ENCODE measurements around the gene PWWP2B. TPM values are rescaled to one million over a fixed set of nuclear protein-coding genes. Genes with fewer than 3 reads are reported as not detected.
A peak's percentile ranks its signal among the peaks of the same experiment; 100 is the strongest.

The PWWP2B gene
- polyA plus RNA-seq, 1 experiment = 2.7 TPM

DNA sequence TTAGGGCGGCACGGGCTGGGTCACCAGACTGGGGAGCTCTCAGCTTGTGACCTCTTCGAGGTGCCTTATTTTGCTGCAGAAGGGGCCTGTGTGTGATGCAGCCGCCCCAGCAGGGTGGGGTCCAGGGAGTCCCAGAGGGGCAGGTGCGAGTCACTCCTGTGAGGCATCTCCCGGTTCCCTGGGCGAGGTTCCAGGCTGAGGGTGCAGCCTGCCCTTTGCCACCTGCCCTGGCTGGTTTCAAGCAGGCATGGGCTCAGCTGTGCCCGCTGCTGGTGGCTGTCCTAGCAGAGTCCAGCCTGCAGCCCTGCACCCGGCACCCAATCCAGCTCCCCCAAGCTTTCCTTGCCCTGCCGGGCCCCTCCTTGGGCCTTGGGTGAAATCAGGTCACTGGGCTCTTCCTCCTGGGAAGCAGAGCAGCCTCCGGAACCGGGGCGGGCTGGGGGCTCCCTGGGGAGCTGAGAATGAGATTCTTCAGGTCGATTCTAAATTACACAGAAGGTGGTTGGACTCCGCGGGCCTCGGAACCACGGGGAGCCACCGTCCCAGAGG lies 64.8 kb downstream of the PWWP2B start:
- Histone ChIP-seq H3K27me3 (ENCODE audit: control insufficient read depth, insufficient read depth, low read length) (no peaks in the 10 kb centered on the region), H3K36me3 (ENCODE audit: control insufficient read depth, insufficient read depth, low read length) (no peaks in the 10 kb centered on the region), H3K4me3 (ENCODE audit: low read depth, low read length) (no peak overlapping the region)
- TF ChIP-seq, protein P1, sequence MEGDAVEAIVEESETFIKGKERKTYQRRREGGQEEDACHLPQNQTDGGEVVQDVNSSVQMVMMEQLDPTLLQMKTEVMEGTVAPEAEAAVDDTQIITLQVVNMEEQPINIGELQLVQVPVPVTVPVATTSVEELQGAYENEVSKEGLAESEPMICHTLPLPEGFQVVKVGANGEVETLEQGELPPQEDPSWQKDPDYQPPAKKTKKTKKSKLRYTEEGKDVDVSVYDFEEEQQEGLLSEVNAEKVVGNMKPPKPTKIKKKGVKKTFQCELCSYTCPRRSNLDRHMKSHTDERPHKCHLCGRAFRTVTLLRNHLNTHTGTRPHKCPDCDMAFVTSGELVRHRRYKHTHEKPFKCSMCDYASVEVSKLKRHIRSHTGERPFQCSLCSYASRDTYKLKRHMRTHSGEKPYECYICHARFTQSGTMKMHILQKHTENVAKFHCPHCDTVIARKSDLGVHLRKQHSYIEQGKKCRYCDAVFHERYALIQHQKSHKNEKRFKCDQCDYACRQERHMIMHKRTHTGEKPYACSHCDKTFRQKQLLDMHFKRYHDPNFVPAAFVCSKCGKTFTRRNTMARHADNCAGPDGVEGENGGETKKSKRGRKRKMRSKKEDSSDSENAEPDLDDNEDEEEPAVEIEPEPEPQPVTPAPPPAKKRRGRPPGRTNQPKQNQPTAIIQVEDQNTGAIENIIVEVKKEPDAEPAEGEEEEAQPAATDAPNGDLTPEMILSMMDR (IDR thresholded peaks at IDR 0.05; ENCODE audit: insufficient read depth, low read depth, low read length) = no peak
- DNase-seq (ENCODE audit: low read depth) = no peak
- CTCF ChIA-PET = interaction anchor here (0.7 to 1.9 kb wide), 3 partner anchors 18 to 172 kb away, joined by 3 to 5 read pairs (median 4); no protein-coding TSS in a partner anchor
- POLR2A ChIA-PET = no interaction called here

DNA sequence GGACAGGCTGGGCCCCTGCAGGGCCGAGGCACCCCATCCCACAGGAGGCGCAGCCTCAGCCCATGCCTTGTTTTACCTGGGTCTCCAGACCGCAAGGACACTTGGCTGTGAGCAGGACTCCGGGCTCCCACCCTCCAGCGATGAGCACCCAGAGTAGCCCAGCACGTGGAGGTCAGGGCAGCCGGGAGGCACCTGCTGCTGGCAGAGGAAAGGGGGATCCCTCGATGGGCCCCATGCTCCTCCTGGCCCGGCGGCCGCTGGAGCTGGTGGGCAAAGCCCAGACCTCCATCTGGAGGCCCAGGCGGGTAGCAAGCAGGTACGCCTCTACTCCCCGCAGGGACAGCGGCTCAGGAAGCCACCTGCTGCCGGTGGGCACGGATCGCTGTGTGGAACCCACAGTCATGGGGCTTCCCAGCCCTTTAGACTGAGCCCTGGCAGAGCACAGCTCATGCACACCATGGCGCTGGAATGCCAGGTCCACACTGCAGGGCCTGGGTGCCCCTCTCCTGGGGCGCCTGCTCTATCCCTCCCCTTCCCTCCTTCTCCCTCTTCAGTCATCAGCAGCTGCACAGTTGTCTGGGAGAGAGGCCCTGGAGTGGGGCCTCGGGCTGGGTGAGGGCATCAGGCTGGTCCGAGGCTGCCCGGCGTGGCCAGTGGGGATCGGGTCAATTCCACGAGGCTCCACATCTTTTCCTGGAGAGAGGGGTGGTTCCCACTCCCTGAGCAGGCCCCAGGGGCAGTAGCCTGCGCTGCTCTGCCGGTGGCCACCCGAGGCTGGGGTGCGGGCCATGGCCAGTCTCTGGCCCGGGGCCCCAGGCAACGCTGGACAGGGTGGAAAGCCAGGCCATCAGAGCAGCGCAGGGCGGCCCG lies 65.7 kb downstream of the PWWP2B start:
- H3K36me3 ChIP-seq (ENCODE audit: control insufficient read depth, insufficient read depth, low read length) = no peaks in the 10 kb centered on the region
- no peaks in the 10 kb centered on the region for H3K27me3 ChIP-seq (ENCODE audit: control insufficient read depth, insufficient read depth, low read length)
- no peak overlapping the region for H3K4me3 ChIP-seq (ENCODE audit: low read depth, low read length)
- DNase-seq (ENCODE audit: low read depth) = no peak
- TF ChIP-seq, protein P1 (IDR thresholded peaks at IDR 0.05; ENCODE audit: insufficient read depth, low read depth, low read length) = no peak
- POLR2A ChIA-PET = no interaction called here
- CTCF ChIA-PET = interaction anchor here (1.4 to 2.1 kb wide), 3 partner anchors 10 to 78 kb away, joined by 4 to 9 read pairs (median 6); no protein-coding TSS in a partner anchor

- ChIA-PET POLR2A (no interaction called here), CTCF (interaction anchor here (0.8 to 2.1 kb wide), 8 partner anchors 9 to 191 kb away, joined by 3 to 9 read pairs (median 4); no protein-coding TSS in a partner anchor)
- TF ChIP-seq, protein P1 (IDR thresholded peaks at IDR 0.05; ENCODE audit: insufficient read depth, low read depth, low read length) = peak; percentile 31; the same call in 1 of the 2 replicates
- DNase-seq (ENCODE audit: low read depth) = no peak
- no peaks in the 10 kb centered on the region for H3K27me3 ChIP-seq (ENCODE audit: control insufficient read depth, insufficient read depth, low read length)
- H3K36me3 ChIP-seq (ENCODE audit: control insufficient read depth, insufficient read depth, low read length) = no peaks in the 10 kb centered on the region
- no peak overlapping the region for H3K4me3 ChIP-seq (ENCODE audit: low read depth, low read length)
Measured at GRCh38 chr10:132463333-132464255, 66.6 kb downstream of the PWWP2B start.

DNA sequence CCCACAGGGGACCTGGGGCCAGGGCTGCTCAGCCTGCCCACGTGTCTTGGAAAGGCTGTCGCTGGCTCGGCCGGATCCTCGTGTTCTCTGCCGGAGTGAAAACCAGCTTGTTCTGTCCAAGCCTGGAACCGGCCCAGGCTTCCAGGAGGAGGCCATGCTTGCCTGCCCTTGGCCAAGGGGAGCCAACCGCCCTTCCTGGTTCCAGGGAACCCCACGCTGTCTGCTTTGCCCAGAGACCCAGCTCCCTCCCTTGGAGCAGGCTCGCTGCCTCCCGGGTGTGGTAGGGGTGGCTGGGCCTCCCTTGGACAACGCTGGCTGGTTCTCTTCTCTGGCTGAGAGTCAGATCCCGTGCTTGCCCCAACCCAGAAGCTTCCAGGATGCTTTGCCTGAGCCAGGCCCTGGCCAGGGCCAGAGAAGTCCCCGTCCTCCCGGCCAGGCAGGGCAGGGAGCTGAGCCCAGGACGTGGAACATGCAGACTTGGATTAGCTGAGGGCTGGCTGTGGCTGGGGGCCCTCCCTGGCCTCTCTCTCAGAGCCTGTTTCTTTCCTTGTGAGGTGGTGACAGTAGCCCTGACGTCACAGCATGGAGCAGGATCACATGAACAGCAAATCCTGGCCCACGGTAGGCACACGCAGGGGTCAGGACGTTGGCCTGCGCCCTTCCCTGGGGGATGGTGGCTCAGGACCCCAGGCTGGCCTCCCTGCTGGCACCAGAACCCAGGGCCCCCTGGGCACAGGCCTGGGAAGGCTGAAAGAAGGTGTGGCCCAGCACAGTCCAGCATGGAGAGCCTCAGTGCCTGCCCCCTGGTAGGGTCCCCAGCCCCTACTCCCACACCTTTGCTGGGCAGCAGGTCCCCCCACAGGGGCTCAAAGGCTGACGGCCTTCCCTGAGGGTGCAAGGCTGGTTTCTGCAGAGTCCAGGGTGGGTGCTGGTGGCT lies 67.5 kb downstream of the PWWP2B start:
- DNase-seq (ENCODE audit: low read depth) = no peak
- no peak overlapping the region for H3K4me3 ChIP-seq (ENCODE audit: low read depth, low read length)
- H3K27me3 ChIP-seq (ENCODE audit: control insufficient read depth, insufficient read depth, low read length) = no peaks in the 10 kb centered on the region
- ChIA-PET POLR2A (interaction anchor here (0.5 kb wide), 1 partner anchor 197 kb away, joined by 3 read pairs; no protein-coding TSS in a partner anchor), CTCF (interaction anchor here (0.8 to 2.1 kb wide), 10 partner anchors 9 to 190 kb away, joined by 3 to 9 read pairs (median 4); no protein-coding TSS in a partner anchor)
- TF ChIP-seq, protein P1 (IDR thresholded peaks at IDR 0.05; ENCODE audit: insufficient read depth, low read depth, low read length) = no peak
- H3K36me3 ChIP-seq (ENCODE audit: control insufficient read depth, insufficient read depth, low read length) = no peaks in the 10 kb centered on the region
